ENCODE data around the gene PCDHGA1. TPM values are rescaled to one million over a fixed set of nuclear protein-coding genes. Genes with fewer than 3 reads are reported as not detected.

Gene PCDHGA1
- total RNA-seq, 1 donor from 2014 or later, result 0.62 TPM

DNA sequence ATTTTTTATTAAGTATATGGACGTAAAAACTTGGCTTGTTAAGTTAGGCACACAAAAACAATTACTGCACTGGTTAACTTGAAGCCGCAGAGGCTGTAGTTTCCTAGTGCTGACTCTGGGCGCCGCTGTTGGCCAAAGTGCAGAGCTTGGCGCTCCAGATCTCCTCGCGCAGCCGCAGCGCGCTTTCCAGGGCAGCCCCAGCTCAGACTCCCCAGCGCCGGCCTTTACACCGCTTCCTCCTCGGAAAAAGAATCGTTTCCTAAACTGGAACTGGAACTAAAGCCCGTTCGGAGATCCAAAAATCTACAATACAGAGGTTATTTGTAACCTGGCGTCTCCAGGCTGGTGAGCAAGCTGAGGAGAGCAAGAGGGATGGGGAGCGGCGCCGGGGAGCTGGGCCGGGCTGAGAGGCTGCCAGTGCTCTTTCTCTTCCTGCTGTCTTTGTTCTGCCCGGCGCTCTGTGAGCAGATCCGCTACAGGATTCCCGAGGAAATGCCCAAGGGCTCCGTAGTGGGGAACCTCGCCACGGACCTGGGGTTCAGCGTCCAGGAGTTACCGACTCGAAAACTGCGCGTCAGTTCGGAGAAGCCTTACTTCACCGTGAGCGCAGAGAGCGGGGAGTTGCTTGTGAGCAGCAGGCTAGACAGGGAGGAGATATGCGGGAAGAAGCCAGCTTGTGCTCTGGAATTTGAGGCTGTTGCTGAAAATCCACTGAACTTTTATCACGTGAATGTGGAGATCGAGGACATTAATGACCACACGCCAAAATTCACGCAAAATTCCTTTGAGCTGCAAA is 67.6 kb downstream of the PCDHGA1 start, which contains the start of gene PCDHGB5:
PCDHGB5 (plus strand) TSS at position 192 of the 796 bp plus-strand sequence; CDS start at position 373, 181 bp downstream.

DNA sequence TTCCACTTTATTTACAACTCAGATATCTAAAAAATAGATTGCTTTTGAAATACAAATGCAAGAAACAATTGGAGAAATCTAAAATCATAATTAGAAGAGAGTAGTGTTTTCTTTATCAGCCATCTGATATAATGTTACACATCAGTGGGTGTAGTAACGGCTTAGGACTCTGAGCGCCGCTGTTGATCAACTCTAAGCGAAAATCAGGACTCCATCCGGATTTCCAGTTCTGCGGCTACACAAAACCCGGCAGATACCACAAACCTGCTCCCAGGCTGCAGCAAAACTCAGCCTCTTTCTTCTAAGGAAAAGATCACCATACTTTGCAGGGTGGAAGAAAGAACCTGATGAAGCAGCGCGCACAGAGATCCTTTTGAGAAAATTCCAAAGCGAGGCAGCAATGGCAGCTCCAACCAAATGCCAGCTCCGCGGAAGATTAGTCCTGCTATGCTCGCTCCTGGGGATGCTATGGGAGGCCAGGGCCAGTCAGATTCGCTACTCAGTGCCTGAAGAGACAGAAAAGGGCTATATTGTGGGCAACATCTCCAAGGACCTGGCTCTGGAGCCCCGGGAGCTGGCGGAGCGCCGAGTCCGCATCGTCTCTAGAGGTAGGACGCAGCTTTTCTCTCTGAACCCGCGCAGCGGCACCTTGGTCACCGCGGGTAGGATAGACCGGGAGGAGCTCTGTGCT is 72.4 kb downstream of the PCDHGA1 start, which contains the start of gene PCDHGA9:
PCDHGA9 (plus strand) TSS at position 226 of the 691 bp plus-strand sequence; CDS start at position 401, 175 bp downstream.

DNA sequence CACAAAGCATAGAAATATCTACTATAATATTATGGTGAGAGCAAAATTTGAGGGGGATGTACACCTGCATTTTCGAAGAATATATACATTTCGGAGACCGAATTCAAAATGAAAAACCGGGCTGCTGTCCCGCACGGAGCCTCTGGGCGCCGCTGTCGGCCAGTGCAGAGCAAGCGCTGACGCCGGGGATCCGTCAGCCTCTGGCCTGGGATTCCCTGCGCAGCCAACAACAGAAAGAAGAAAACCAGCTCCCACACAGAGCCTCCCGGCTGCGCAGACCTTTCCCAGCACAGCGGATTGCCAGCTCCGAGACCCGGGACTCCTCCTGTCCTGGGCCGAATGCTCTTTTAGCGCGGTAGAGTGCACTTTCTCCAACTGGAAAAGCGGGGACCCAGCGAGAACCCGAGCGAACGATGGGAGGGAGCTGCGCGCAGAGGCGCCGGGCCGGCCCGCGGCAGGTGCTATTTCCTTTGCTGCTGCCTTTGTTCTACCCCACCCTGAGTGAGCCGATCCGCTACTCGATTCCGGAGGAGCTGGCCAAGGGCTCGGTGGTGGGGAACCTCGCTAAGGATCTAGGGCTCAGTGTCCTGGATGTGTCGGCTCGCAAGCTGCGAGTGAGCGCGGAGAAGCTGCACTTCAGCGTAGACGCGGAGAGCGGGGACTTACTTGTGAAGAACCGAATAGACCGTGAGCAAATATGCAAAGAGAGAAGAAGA is 77.6 kb downstream of the PCDHGA1 start, which contains the start of gene PCDHGB6:
PCDHGB6 (plus strand) TSS at position 232 of the 716 bp plus-strand sequence; CDS start at position 414, 182 bp downstream.

DNA sequence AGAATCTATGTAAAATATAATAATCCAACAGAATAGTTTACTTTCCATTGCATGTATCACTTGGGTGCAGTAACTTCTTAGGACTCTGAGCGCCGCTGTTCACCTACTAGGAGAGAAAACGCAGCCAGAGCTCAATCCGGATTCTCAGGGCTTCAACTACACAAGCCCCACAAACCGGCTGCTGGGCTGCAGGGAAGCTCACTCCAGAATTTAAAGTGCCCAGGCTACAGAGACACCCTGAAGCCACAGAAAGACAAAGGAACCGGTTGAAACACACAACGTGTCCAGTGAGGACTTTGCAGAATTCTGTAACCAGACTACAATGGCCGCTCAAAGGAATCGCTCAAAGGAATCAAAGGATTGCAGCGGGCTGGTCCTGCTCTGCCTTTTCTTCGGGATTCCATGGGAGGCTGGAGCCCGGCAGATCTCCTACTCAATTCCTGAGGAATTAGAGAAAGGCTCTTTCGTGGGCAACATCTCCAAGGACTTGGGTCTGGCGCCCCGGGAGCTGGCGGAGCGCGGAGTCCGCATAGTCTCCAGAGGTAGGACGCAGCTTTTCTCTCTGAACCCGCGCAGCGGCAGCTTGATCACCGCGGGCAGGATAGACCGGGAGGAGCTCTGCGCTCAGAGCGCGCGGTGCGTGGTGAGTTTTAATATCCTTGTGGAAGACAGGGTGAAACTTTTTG is 82.7 kb downstream of the PCDHGA1 start, which contains the start of gene PCDHGA10:
PCDHGA10 (plus strand) TSS at position 134 of the 686 bp plus-strand sequence; CDS start at position 323, 189 bp downstream.

DNA sequence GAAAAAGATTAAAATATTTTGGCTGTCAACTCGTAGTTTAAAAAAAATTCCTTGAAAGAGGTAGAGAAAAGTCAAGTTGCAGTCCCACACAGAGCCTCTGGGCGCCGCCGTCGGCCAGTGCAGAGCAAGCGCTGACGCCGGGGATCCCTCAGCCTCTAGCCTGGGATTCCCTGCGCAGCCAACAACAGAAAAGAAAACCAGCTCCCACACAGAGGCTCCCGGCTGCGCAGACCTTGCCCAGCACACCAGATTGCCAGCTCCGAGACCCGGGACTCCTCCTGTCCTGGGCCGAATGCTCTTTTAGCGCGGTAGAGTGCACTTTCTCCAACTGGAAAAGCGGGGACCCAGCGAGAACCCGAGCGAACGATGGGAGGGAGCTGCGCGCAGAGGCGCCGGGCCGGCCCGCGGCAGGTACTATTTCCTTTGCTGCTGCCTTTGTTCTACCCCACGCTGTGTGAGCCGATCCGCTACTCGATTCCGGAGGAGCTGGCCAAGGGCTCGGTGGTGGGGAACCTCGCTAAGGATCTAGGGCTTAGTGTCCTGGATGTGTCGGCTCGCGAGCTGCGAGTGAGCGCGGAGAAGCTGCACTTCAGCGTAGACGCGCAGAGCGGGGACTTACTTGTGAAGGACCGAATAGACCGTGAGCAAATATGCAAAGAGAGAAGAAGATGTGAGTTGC is 87.3 kb downstream of the PCDHGA1 start, which contains the start of gene PCDHGB7:
PCDHGB7 (plus strand) TSS at position 184 of the 679 bp plus-strand sequence; CDS start at position 367, 183 bp downstream.

DNA sequence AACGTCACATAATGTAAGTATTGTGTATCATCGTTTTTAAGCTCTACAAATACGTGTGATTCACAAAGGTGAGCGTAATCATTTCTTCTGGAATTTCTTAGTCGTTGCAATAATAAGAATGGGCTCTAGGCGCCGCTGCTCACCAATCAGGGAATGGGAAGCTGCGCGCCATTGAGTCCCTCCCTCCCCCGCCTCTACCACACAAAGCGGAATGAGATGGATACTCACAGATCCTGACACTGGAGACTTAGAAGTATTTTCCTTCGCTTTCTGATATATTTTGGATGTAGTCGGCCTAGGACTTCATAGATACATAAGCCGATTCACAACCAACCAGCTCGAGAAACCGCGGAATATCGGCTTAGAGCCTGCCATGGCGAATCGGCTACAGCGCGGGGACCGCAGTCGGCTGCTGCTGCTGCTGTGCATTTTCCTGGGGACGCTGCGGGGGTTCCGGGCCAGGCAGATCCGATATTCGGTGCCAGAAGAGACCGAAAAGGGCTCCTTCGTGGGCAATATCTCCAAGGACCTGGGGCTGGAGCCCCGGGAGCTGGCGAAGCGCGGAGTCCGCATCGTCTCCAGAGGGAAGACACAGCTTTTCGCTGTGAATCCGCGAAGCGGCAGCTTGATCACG is 90.7 kb downstream of the PCDHGA1 start, which contains the start of gene PCDHGA11:
PCDHGA11 (plus strand) TSS at position 197 of the 634 bp plus-strand sequence; CDS start at position 374, 177 bp downstream.

DNA sequence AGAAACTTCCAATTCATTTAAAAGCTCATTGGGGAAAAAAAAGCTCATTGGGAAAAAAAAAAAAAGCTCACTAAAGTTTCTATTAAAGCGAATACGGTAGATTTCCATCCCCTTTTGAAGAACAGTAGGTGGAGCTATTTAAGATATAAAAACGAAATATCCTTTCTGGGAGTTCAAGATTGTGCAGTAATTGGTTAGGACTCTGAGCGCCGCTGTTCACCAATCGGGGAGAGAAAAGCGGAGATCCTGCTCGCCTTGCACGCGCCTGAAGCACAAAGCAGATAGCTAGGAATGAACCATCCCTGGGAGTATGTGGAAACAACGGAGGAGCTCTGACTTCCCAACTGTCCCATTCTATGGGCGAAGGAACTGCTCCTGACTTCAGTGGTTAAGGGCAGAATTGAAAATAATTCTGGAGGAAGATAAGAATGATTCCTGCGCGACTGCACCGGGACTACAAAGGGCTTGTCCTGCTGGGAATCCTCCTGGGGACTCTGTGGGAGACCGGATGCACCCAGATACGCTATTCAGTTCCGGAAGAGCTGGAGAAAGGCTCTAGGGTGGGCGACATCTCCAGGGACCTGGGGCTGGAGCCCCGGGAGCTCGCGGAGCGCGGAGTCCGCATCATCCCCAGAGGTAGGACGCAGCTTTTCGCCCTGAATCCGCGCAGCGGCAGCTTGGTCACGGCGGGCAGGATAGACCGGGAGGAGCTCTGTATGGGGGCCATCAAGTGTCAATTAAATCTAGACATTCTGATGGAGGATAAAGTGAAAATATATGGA is 100.2 kb downstream of the PCDHGA1 start, which contains the start of gene PCDHGA12:
PCDHGA12 (plus strand) TSS at position 176 of the 782 bp plus-strand sequence; CDS start at position 429, 253 bp downstream.

DNA sequence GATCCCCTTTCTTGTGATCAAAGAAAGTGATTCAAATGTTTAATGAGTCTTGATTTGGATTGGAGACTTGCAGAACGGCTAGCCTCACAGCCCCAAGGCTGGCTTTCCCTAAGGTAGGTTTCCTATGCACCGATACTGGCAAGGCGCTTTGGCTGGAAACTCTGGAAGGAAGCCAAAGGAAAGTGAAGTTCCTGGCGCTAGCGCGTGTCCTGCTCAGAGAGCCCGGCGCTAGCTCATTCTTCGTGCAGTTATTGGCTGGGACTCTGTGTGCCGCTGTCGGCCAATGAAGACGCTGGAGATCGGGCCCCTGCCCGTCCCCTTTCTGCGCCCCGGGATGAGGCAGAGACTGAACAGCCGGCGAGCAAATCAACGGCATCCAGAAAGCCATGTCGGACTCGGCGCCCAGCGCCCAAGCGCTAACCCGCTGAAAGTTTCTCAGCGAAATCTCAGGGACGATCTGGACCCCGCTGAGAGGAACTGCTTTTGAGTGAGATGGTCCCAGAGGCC is 145.4 kb downstream of the PCDHGA1 start, which contains the start of gene PCDHGC3:
PCDHGC3 (plus strand) TSS at position 342 of the 507 bp plus-strand sequence; CDS start at position 493, 151 bp downstream.

DNA sequence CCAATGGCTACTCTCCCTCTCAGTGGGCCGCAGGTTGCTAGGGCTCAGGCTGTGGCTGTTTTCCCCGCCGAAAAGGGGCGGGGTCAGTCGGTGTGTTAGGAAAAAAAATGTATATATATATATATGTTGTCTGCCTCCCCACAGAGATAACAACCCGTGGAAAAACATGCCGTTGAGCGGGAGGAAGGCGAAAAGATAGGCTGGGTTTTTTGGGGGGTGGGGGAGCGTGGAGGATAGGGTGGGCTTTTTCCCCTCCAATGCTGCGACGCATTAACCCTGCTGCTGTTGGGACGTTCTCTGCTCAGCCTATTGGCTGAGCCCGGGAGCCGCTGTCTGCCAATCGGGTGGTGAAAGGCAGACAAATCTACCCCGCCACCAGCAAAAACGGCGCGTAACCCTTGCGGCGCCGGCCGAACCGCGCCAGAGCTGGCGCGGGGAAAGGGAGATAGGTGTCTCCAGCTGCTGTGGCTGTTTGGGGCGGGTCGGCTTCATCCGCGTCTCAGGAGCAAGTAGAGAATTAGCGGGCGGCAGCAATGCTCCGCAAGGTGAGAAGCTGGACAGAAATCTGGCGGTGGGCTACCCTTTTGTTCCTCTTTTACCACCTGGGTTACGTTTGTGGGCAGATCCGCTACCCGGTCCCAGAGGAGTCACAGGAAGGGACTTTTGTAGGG is 154.5 kb downstream of the PCDHGA1 start, which contains the start of gene PCDHGC4:
PCDHGC4 (plus strand) TSS at position 390 of the 671 bp plus-strand sequence; CDS start at position 534, 144 bp downstream.

DNA sequence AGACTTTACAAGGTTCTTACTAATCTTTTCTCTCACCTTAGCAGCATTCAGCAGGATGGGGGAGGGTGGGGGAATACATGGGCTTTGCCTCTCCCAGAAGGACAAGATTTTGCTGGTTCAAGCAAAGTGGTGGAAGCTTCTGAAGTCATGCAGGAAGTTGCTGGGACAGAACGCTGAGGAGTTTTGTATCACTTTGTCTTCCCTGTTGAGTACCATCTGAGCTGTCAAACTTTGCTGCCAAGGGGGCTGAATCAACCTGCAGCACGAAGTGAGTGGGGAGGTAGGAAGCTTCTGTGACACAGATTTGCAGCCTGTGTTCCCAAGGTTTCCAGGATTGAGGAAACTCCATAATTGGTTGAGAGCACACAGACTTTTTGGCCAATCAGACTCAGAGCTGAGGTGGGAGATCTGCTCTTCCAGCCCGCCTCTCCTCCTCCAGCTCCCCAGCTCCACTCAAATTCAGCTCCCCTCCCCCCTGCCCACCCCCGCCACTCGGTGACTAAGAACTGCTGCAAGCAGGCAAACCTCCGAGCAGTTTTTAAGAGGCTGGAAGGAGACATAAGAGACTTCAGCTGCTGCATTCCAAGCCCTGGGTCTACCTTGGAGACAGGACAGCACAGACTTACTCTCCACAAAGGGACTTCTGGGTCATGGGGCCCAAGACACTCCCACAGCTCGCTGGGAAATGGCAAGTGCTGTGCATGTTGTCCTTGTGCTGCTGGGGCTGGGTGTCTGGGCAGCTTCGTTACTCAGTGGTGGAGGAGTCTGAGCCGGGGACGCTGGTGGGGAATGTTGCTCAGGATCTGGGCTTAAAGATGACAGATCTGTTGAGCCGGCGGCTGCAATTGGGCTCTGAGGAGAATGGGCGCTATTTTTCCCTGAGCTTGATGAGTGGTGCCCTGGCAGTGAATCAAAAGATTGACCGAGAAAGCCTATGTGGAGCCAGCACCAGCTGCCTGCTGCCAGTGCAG is 158.6 kb downstream of the PCDHGA1 start, which contains the start of gene PCDHGC5:
PCDHGC5 (plus strand) TSS at position 491 of the 971 bp plus-strand sequence; CDS start at position 651, 160 bp downstream.

Other genes with a start within 250 kb of the PCDHGA1 start
- gene PCDHB2, start 235.9 kb upstream of the PCDHGA1 start, total RNA-seq, result 0.55 and 2.0 TPM in 2 replicates
- 0.75 and 0.77 TPM in 2 replicates for gene PCDHB3, start 230.0 kb upstream of the PCDHGA1 start, total RNA-seq
- gene PCDHB4, start 208.7 kb upstream of the PCDHGA1 start, total RNA-seq, result under 0.01 and 0.12 TPM in 2 replicates
- 0.22 and 0.50 TPM in 2 replicates for gene PCDHB5, start 195.3 kb upstream of the PCDHGA1 start, total RNA-seq
- gene PCDHB6, start 180.5 kb upstream of the PCDHGA1 start, total RNA-seq, result under 0.01 TPM in 2 replicates
- gene PCDHB7, start 157.9 kb upstream of the PCDHGA1 start, total RNA-seq, result 0.11 and 0.12 TPM in 2 replicates
- gene PCDHB8, start 152.7 kb upstream of the PCDHGA1 start, total RNA-seq, result 0.11 and 0.25 TPM in 2 replicates
- 0.12 and 0.33 TPM in 2 replicates for gene PCDHB16, start 148.1 kb upstream of the PCDHGA1 start, total RNA-seq
- under 0.01 TPM in 2 replicates for gene PCDHB9, start 143.4 kb upstream of the PCDHGA1 start, total RNA-seq
- gene PCDHB10, start 138.2 kb upstream of the PCDHGA1 start, total RNA-seq, result 0.11 and 0.12 TPM in 2 replicates
- gene PCDHB11, start 130.9 kb upstream of the PCDHGA1 start, total RNA-seq, result under 0.01 TPM in 1 of 2 replicates, not detected in the other
- under 0.01 and 0.12 TPM in 2 replicates for gene PCDHB12, start 121.8 kb upstream of the PCDHGA1 start, total RNA-seq
- under 0.01 and 0.12 TPM in 2 replicates for gene PCDHB13, start 116.6 kb upstream of the PCDHGA1 start, total RNA-seq
- 0.11 and 0.12 TPM in 2 replicates for gene PCDHB14, start 107.2 kb upstream of the PCDHGA1 start, total RNA-seq
- under 0.01 and 0.37 TPM in 2 replicates for gene PCDHB15, start 85.1 kb upstream of the PCDHGA1 start, total RNA-seq
- gene SLC25A2, start 26.5 kb upstream of the PCDHGA1 start, total RNA-seq, result 0.50 and 0.66 TPM in 2 replicates
- gene TAF7, start 9.7 kb upstream of the PCDHGA1 start, total RNA-seq, result 86.1 and 88.3 TPM in 2 replicates
- 0.89 and 2.2 TPM in 2 replicates for gene PCDHGA2, start 8.2 kb downstream of the PCDHGA1 start, total RNA-seq
- 0.22 and 0.87 TPM in 2 replicates for gene PCDHGA3, start 13.3 kb downstream of the PCDHGA1 start, total RNA-seq
- gene PCDHGB1, start 19.6 kb downstream of the PCDHGA1 start, total RNA-seq, result 0.44 and 1.2 TPM in 2 replicates
- gene PCDHGA4, start 24.5 kb downstream of the PCDHGA1 start, total RNA-seq, result 2.2 and 5.2 TPM in 2 replicates
- 1.2 and 1.7 TPM in 2 replicates for gene PCDHGB2, start 29.5 kb downstream of the PCDHGA1 start, total RNA-seq
- gene PCDHGA5, start 33.6 kb downstream of the PCDHGA1 start, total RNA-seq, result 0.55 and 0.87 TPM in 2 replicates
- gene PCDHGB3, start 39.7 kb downstream of the PCDHGA1 start, total RNA-seq, result 2.3 and 4.2 TPM in 2 replicates
- gene PCDHGA6, start 43.4 kb downstream of the PCDHGA1 start, total RNA-seq, result 1.7 and 3.2 TPM in 2 replicates
- 1.3 and 4.0 TPM in 2 replicates for gene PCDHGA7, start 52.2 kb downstream of the PCDHGA1 start, total RNA-seq
- gene PCDHGB4, start 57.2 kb downstream of the PCDHGA1 start, total RNA-seq, result 11.3 and 20.9 TPM in 2 replicates
- gene PCDHGA8, start 62.1 kb downstream of the PCDHGA1 start, total RNA-seq, result 1.1 and 2.4 TPM in 2 replicates
- 16.2 and 25.0 TPM in 2 replicates for gene PCDHGB5, start 67.4 kb downstream of the PCDHGA1 start, total RNA-seq
- 4.0 and 4.2 TPM in 2 replicates for gene PCDHGA9, start 72.3 kb downstream of the PCDHGA1 start, total RNA-seq
- 2.4 and 2.9 TPM in 2 replicates for gene PCDHGB6, start 77.5 kb downstream of the PCDHGA1 start, total RNA-seq
- gene PCDHGA10, start 82.5 kb downstream of the PCDHGA1 start, total RNA-seq, result 4.9 and 5.2 TPM in 2 replicates
- gene PCDHGB7, start 87.2 kb downstream of the PCDHGA1 start, total RNA-seq, result 6.0 and 7.4 TPM in 2 replicates
- 11.7 and 13.6 TPM in 2 replicates for gene PCDHGA11, start 90.5 kb downstream of the PCDHGA1 start, total RNA-seq
- gene PCDHGA12, start 100.0 kb downstream of the PCDHGA1 start, total RNA-seq, result 15.5 and 21.5 TPM in 2 replicates
- gene PCDHGC3, start 145.5 kb downstream of the PCDHGA1 start, total RNA-seq, result 39.6 and 44.7 TPM in 2 replicates
- 2.2 and 2.4 TPM in 2 replicates for gene PCDHGC4, start 154.5 kb downstream of the PCDHGA1 start, total RNA-seq
- gene PCDHGC5, start 158.6 kb downstream of the PCDHGA1 start, total RNA-seq, result 2.3 and 2.9 TPM in 2 replicates